Measurements from ENCODE around the gene PAGE4. TPM values are rescaled to one million over a fixed set of nuclear protein-coding genes. Genes with fewer than 3 reads are reported as not detected.

The PAGE4 gene
- total and polyA plus RNA-seq, 9 of the 15 experiments (the other 6 are each of a cell fraction or from before 2014, with no cell fraction given) = 0.99 to 8.0 (median 3.9) TPM

DNA sequence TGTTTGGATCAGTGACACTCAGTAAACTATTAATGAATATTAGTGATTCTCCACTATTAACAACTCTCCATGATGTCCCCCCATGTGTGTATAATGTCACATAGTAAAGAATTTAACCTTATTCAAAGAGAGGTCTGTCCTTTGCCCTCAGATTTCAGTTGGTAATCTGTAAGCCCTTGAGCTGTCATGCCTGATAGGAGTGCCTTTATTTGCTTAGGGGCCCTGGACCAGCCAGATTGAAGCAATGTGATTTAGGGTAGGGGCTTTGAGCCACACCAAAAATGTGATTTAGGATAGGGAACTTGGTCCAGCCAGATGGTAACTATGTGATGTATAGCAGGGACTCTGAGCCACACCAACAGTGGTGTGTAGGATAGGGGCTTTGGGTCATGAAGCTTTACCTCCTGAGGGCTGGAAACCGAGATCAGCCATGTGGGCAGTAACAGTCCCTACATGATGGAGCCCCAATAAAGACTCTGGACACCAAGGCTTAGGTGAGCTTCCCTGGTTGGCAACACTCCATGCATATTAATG, 44.3 kb upstream of the PAGE4 start (continued):
- TF ChIP-seq, protein P1, sequence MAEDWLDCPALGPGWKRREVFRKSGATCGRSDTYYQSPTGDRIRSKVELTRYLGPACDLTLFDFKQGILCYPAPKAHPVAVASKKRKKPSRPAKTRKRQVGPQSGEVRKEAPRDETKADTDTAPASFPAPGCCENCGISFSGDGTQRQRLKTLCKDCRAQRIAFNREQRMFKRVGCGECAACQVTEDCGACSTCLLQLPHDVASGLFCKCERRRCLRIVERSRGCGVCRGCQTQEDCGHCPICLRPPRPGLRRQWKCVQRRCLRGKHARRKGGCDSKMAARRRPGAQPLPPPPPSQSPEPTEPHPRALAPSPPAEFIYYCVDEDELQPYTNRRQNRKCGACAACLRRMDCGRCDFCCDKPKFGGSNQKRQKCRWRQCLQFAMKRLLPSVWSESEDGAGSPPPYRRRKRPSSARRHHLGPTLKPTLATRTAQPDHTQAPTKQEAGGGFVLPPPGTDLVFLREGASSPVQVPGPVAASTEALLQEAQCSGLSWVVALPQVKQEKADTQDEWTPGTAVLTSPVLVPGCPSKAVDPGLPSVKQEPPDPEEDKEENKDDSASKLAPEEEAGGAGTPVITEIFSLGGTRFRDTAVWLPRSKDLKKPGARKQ (CRISPR knock-in tag; IDR thresholded peaks at IDR 0.05) = no peak
- TF ChIP-seq ZNF224 (CRISPR knock-in tag; IDR thresholded peaks at IDR 0.05) (no peak), KLF1 (tag; IDR thresholded peaks at IDR 0.05) (no peak)

DNA sequence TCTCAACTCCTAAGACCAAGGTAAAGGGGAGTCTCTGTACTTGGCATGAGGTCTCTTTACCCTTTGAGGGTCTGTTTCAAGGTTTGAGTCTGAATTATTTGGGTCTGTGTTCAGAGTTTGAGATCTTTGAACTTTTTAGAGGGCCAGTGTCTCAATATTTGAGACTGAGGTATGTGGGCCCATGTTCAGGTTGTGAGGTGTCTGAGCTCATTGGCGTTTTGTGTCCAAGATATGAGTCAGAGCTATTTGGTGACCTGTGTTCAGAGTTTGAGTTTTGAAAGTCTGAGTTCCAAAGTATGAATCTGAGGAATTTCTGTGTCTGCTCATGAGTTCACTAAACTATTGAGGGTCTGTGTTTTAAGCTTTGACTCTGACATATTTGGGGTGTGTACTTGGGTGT, 36.7 kb upstream of the PAGE4 start:
- no peak for FAIRE-seq

More for the DNA sequence above, 36.7 kb upstream of the PAGE4 start:
- Histone ChIP-seq H3K4me3 (no peak overlapping the region), H3K27me3 (ENCODE audit: control insufficient read depth in 2 of 2, insufficient read depth in 2 of 2, low read length in 2 of 2) (no peaks in the 10 kb centered on the region; a peak in 2 of 5 replicates), H4K20me1 (replicated peaks; ENCODE audit: control insufficient read depth, insufficient read depth, low read length) (no peaks in the 10 kb centered on the region), H3K27ac (ENCODE audit: extremely low read depth, low read depth, low read length) (no peak overlapping the region), H3K79me2 (ENCODE audit: control insufficient read depth, insufficient read depth, low read length) (no peaks in the 10 kb centered on the region), H3K9me3 (replicated peaks; ENCODE audit: control insufficient read depth, insufficient read depth, low read depth, low read length) (no peaks in the 10 kb centered on the region), H3K9ac (ENCODE audit: insufficient read depth in 1 of 2, low read depth in 2 of 2, low read length in 2 of 2) (no peak overlapping the region), H3K36me3 (ENCODE audit: control insufficient read depth, insufficient read depth, low read length) (no peaks in the 10 kb centered on the region), H3K4me2 (ENCODE audit: insufficient read depth, low read length) (no peak overlapping the region), H2AFZ (ENCODE audit: low read depth, low read length) (no peak overlapping the region), H3K9me1 (ENCODE audit: control insufficient read depth, insufficient read depth, low read length) (no peaks in the 10 kb centered on the region), H3K4me1 (replicated peaks in 1 of 2; ENCODE audit: control insufficient read depth in 2 of 2, insufficient read depth in 2 of 2, low read length in 2 of 2) (no peaks in the 10 kb centered on the region)
- WGBS (ENCODE audit: insufficient coverage, low coverage, missing lambda C conversion rate) = 0% methylated on average over 1 of the region's 1 CpG
- TF ChIP-seq, protein P2, sequence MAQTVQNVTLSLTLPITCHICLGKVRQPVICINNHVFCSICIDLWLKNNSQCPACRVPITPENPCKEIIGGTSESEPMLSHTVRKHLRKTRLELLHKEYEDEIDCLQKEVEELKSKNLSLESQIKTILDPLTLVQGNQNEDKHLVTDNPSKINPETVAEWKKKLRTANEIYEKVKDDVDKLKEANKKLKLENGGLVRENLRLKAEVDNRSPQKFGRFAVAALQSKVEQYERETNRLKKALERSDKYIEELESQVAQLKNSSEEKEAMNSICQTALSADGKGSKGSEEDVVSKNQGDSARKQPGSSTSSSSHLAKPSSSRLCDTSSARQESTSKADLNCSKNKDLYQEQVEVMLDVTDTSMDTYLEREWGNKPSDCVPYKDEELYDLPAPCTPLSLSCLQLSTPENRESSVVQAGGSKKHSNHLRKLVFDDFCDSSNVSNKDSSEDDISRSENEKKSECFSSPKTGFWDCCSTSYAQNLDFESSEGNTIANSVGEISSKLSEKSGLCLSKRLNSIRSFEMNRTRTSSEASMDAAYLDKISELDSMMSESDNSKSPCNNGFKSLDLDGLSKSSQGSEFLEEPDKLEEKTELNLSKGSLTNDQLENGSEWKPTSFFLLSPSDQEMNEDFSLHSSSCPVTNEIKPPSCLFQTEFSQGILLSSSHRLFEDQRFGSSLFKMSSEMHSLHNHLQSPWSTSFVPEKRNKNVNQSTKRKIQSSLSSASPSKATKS (CRISPR knock-in tag; IDR thresholded peaks at IDR 0.05) = no peak
- TF ChIP-seq FOXA3 (CRISPR knock-in tag; conservative IDR thresholded peaks at IDR 0.05 in 1 of 2, IDR thresholded peaks at IDR 0.05 in 1 of 2) = no peak
- TF ChIP-seq TBL1XR1 (IDR thresholded peaks at IDR 0.05; ENCODE audit: low read length in 2 of 2) = no peak
- ATAC-seq = no peak
- in situ Hi-C loops (cut with MboI) (no loop called here), intact Hi-C loops (cut with micrococcal nuclease) (no loop called here)
- DNase-seq (ENCODE audit: extremely low read depth in 1 of 4, low spot score in 3 of 4) = no peak
- BruUV-seq (replicated peaks) = no TSS peak
- ChIA-PET CTCF (ENCODE audit: low intra/inter-chr PET ratio) (no interaction called here), POLR2A (no interaction called here)
